ENCODE data around the gene SAMD11. TPM values are rescaled to one million over a fixed set of nuclear protein-coding genes. Genes with fewer than 3 reads are reported as not detected.

The SAMD11 gene
- total RNA-seq, 4 donors from 2014 or later: 2.2 to 26.9 (median 3.0) TPM; not detected in 1

DNA sequence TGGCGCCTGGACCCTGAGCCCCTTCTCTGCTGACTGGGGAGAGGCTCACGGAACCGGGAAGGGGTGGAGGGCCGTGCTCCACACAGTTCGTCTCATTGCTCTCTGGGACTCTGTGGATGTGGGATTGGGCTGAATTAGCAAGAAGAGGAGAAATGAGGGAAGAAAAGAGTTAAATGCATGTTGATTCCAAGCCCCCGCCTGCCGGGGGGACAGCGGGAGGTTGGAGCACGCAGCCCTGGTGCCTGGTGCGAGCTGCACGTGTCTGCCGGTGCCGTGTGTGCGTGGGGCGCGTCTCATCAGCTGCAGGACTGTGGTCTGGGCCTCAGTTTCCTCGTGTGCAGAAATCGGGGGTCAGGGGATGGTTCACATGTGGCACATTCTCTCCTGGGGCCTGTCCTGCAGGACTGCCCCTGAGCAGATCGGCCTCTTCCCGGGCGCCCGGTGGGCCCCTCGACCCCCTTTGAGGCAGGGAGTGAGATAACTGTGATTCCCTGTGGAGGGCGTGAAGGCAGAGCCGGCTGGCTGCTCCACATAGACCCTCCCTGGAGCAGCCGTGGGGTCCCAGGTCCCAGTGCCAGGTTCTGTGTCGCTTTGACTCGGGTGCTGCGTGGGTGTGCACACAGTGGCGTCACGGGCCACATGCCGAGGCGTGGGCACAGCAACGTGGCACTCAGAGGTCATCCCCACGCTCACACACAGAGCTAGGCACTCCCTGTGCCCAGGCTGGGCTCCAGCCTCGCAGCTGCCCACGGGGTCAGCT, 11.4 kb downstream of the SAMD11 start:
- TF ChIP-seq POLR2AphosphoS5 (IDR thresholded peaks at IDR 0.05) (no peak), EP300 (IDR thresholded peaks at IDR 0.05; ENCODE audit: low read depth) (no peak), CTCF (IDR thresholded peaks at IDR 0.05) (no peak)
- Histone ChIP-seq H3K4me3 (no peak overlapping the region), H3K36me3 (no peaks in the 10 kb centered on the region), H3K4me1 (peaks cover 8 to 24% (median 16%) of the 10 kb centered on the region in 4 donors), H3K9me3 (no peaks in the 10 kb centered on the region), H3K27me3 (peaks cover 91% of the 10 kb centered on the region), H3K27ac (no peak overlapping the region)
- 22% methylated on average over 36 of the region's 37 CpGs; no CpG with 5 or more reads in 1 of the 2 donors for WGBS, 2 donors (ENCODE audit: low coverage in 1 of 2)
- in situ Hi-C loops (cut with MboI; ENCODE audit: low pct_ligation_motif_present in 1 of 4, low pct_unique_long_range_greater_than_20kb in 1 of 4, low sequenced_read_pairs in 3 of 4) (no loop called here), intact Hi-C loops (cut with DNase I; ENCODE audit: low total_unique reads) (no loop called here)
- no peak for DNase-seq

DNA sequence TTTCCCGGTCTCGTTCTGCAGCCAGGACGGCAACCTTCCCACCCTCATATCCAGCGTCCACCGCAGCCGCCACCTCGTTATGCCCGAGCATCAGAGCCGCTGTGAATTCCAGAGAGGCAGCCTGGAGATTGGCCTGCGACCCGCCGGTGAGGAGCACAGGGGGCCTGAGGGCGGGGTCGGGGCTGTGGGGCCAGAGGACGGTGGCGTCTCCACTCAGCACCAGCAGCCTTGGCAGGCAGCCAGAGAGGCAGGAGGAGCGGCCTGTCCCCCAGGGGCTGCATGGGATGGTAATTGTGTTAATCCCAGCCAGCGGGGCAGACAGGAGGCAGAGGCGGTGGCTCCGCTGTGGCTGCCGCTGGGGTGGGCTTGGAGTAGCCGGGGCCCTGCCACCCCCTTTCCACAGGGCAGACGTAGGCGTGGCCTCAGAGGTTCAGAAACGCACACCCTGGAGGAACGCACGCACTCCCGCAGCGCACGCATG, 12.1 kb downstream of the SAMD11 start:
- Histone ChIP-seq H3K9me3 (no peaks in the 10 kb centered on the region), H3K27ac (no peak overlapping the region), H3K4me3 (no peak overlapping the region), H3K4me1 (peaks cover 13 to 30% (median 22%) of the 10 kb centered on the region in 4 donors), H3K36me3 (no peaks in the 10 kb centered on the region), H3K27me3 (peaks cover 91% of the 10 kb centered on the region)
- no peak for TF ChIP-seq CTCF (IDR thresholded peaks at IDR 0.05)
- TF ChIP-seq POLR2A (IDR thresholded peaks at IDR 0.05): no peak
- TF ChIP-seq EP300 (IDR thresholded peaks at IDR 0.05; ENCODE audit: low read depth): no peak
- TF ChIP-seq POLR2AphosphoS5 (IDR thresholded peaks at IDR 0.05): no peak
- in situ Hi-C loops (cut with MboI; ENCODE audit: low pct_ligation_motif_present in 1 of 4, low pct_unique_long_range_greater_than_20kb in 1 of 4, low sequenced_read_pairs in 3 of 4): no loop called here
- WGBS, 2 donors (ENCODE audit: low coverage in 1 of 2): 22% methylated on average over 28 of the region's 30 CpGs; no CpG with 5 or more reads in 1 of the 2 donors
- intact Hi-C loops (cut with DNase I; ENCODE audit: low total_unique reads): loop anchor here (2.0 kb wide), 1 partner anchor 31 kb away; no protein-coding TSS in a partner anchor
- DNase-seq: no peak

- in situ Hi-C loops (cut with MboI; ENCODE audit: low pct_ligation_motif_present in 1 of 4, low pct_unique_long_range_greater_than_20kb in 1 of 4, low sequenced_read_pairs in 3 of 4) (no loop called here), intact Hi-C loops (cut with DNase I; ENCODE audit: low total_unique reads) (loop anchor here (2.0 kb wide), 1 partner anchor 32 kb away; no protein-coding TSS in a partner anchor)
- WGBS, 2 donors (ENCODE audit: low coverage in 1 of 2): 62% methylated on average over 28 of the region's 45 CpGs; no CpG with 5 or more reads in 1 of the 2 donors
- H3K4me3 ChIP-seq: no peak overlapping the region
- no peak overlapping the region for H3K27ac ChIP-seq
- TF ChIP-seq CTCF (IDR thresholded peaks at IDR 0.05) (no peak), EP300 (IDR thresholded peaks at IDR 0.05; ENCODE audit: low read depth) (no peak), POLR2AphosphoS5 (IDR thresholded peaks at IDR 0.05) (no peak), POLR2A (IDR thresholded peaks at IDR 0.05) (no peak)
- H3K9me3 ChIP-seq: no peaks in the 10 kb centered on the region
- peaks cover 19 to 38% (median 30%) of the 10 kb centered on the region in 4 donors for H3K4me1 ChIP-seq
- no peak for DNase-seq
- H3K36me3 ChIP-seq: no peaks in the 10 kb centered on the region
- H3K27me3 ChIP-seq: peaks cover 91% of the 10 kb centered on the region
Measured at GRCh38 chr1:936348-937264, 12.9 kb downstream of the SAMD11 start.

- H3K4me3 ChIP-seq: no peak overlapping the region
- in situ Hi-C loops (cut with MboI; ENCODE audit: low pct_ligation_motif_present in 1 of 4, low pct_unique_long_range_greater_than_20kb in 1 of 4, low sequenced_read_pairs in 3 of 4): no loop called here
- H3K9me3 ChIP-seq: no peaks in the 10 kb centered on the region
- H3K27me3 ChIP-seq: peaks cover 91% of the 10 kb centered on the region
- no peak for DNase-seq
- no peaks in the 10 kb centered on the region for H3K36me3 ChIP-seq
- peaks cover 25 to 47% (median 39%) of the 10 kb centered on the region in 4 donors for H3K4me1 ChIP-seq
- 75% methylated on average over 15 of the region's 16 CpGs; no CpG with 5 or more reads in 1 of the 2 donors for WGBS, 2 donors (ENCODE audit: low coverage in 1 of 2)
- intact Hi-C loops (cut with DNase I; ENCODE audit: low total_unique reads): loop anchor here (2.0 kb wide), 1 partner anchor 33 kb away; no protein-coding TSS in a partner anchor
- TF ChIP-seq POLR2A (IDR thresholded peaks at IDR 0.05) (no peak), CTCF (IDR thresholded peaks at IDR 0.05) (no peak), POLR2AphosphoS5 (IDR thresholded peaks at IDR 0.05) (no peak), EP300 (IDR thresholded peaks at IDR 0.05; ENCODE audit: low read depth) (no peak)
- no peak overlapping the region for H3K27ac ChIP-seq
Measured at GRCh38 chr1:937521-937920, 13.8 kb downstream of the SAMD11 start.

All from transverse colon (tissue), 4 donors.